ENCODE measurements around the gene MEP1A. TPM values are rescaled to one million over a fixed set of nuclear protein-coding genes. Genes with fewer than 3 reads are reported as not detected.
"Not testable (repeated sequence)": the region's sequence is repeated elsewhere in the genome, so short reads cannot be mapped to it uniquely, and the experiment has no call there.

Gene MEP1A
- total and polyA plus RNA-seq, 2 of the 4 experiments (the other 2 are of a cell fraction), result not detected

DNA sequence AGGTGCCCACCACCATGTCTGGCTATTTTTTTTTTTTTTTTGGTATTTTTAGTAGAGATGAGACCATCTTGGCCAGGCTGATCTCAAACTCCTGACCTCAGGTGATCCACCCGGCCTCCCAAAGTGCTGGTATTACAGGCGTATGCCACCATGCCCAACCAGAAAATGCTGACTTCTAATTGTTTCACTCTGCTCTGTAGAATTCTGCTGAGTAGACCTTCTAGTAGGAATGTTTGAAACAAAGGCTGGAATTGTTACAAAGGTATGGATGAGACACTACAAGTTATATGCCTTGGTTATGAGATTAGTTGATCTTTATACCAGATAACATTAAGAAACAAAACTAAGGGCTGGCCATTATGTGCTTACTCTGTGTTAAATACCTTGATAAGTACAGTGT lies 44.8 kb downstream of the MEP1A start:
- no peak overlapping the region for H2BK5ac ChIP-seq (ENCODE audit: low read depth, low read length, poor library complexity, severe bottlenecking)
- no peak overlapping the region for H2AK9ac ChIP-seq (replicated peaks; ENCODE audit: low read depth, low read length, poor library complexity)
- H2BK20ac ChIP-seq (ENCODE audit: low read depth, low read length), result no peak overlapping the region
- no peak overlapping the region for H2BK15ac ChIP-seq (ENCODE audit: low read depth, low read length)
- no peak overlapping the region for H4K8ac ChIP-seq (ENCODE audit: low read depth in 2 of 2, low read length in 2 of 2)
- H3K27me3 ChIP-seq (ENCODE audit: control insufficient read depth, insufficient read depth, low read length), result no peaks in the 10 kb centered on the region
- no peak overlapping the region for H3K18ac ChIP-seq (ENCODE audit: low read depth, low read length)
- in situ Hi-C loops (cut with MboI; ENCODE audit: low sequenced_read_pairs), result loop anchor here (25.0 kb wide), 1 partner anchor 474 kb away; the partner anchor contains the start of gene TNFRSF21
- H3K4me1 ChIP-seq (ENCODE audit: control insufficient read depth, insufficient read depth, low read length), result no peaks in the 10 kb centered on the region
- no peak overlapping the region for H4K5ac ChIP-seq (ENCODE audit: low read depth, low read length)
- WGBS, 2 experiments (ENCODE audit: extremely low coverage in 2 of 2, insufficient read length in 1 of 2), result no CpG with 5 or more reads among the region's 2 CpGs
- no peak overlapping the region for H3K4ac ChIP-seq (ENCODE audit: low read depth, low read length)
- BruUV-seq (replicated peaks), result no TSS peak
- no peaks in the 10 kb centered on the region for H4K20me1 ChIP-seq (ENCODE audit: insufficient read depth, low read length)
- CTCF ChIA-PET, result interaction anchor here (1.0 kb wide), 1 partner anchor 10 kb away, joined by 6 read pairs; no protein-coding TSS in a partner anchor
- H3K23ac ChIP-seq (ENCODE audit: low read depth, low read length), result no peak overlapping the region
- TF ChIP-seq CEBPB (IDR thresholded peaks at IDR 0.05; ENCODE audit: low read depth, low read length) (no peak), POLR2A (IDR thresholded peaks at IDR 0.05; ENCODE audit: low read depth, low read length) (no peak), RFX5 (IDR thresholded peaks at IDR 0.05; ENCODE audit: low read depth, low read length) (no peak), MAZ (IDR thresholded peaks at IDR 0.05; ENCODE audit: borderline replicate concordance, low read depth, low read length) (no peak), RCOR1 (IDR thresholded peaks at IDR 0.05; ENCODE audit: insufficient replicate concordance, low read length) (no peak), RAD21 (IDR thresholded peaks at IDR 0.05; ENCODE audit: low read length) (no peak)
- TF ChIP-seq, protein P1, sequence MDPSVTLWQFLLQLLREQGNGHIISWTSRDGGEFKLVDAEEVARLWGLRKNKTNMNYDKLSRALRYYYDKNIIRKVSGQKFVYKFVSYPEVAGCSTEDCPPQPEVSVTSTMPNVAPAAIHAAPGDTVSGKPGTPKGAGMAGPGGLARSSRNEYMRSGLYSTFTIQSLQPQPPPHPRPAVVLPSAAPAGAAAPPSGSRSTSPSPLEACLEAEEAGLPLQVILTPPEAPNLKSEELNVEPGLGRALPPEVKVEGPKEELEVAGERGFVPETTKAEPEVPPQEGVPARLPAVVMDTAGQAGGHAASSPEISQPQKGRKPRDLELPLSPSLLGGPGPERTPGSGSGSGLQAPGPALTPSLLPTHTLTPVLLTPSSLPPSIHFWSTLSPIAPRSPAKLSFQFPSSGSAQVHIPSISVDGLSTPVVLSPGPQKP (IDR thresholded peaks at IDR 0.05; ENCODE audit: borderline replicate concordance, low read depth, low read length), result no peak
- no peak overlapping the region for H3K27ac ChIP-seq (ENCODE audit: insufficient read depth, low read length)
- no peaks in the 10 kb centered on the region for H3K79me1 ChIP-seq (ENCODE audit: low read depth in 1 of 2, low read length in 2 of 2)
- ATAC-seq (ENCODE audit: low read depth) (no peak), DNase-seq (no peak)
- POLR2A ChIA-PET (ENCODE audit: unreplicated experiment), result no interaction called here
- no peak overlapping the region for H2AK5ac ChIP-seq (ENCODE audit: low read depth, low read length)
- H2AFZ ChIP-seq (replicated peaks; ENCODE audit: low read length, poor library complexity), result no peak overlapping the region
- no peak overlapping the region for H4K91ac ChIP-seq (ENCODE audit: insufficient read depth, low read depth, low read length)
- no peaks in the 10 kb centered on the region for H3K9me1 ChIP-seq (ENCODE audit: insufficient read depth, low read length)
- no peak overlapping the region for H3K4me2 ChIP-seq (ENCODE audit: low read depth, low read length)
- H3K36me3 ChIP-seq (ENCODE audit: control insufficient read depth, insufficient read depth, low read length), result no peaks in the 10 kb centered on the region
- H3K9ac ChIP-seq (ENCODE audit: low read depth, low read length), result no peak overlapping the region
- intact Hi-C loops (cut with micrococcal nuclease), result no loop called here
- H3K9me3 ChIP-seq (ENCODE audit: control insufficient read depth, insufficient read depth, low read length), result no peaks in the 10 kb centered on the region
- H2BK120ac ChIP-seq (ENCODE audit: low read depth, low read length), result no peak overlapping the region
- H3K4me3 ChIP-seq (ENCODE audit: insufficient read depth, low read depth, low read length), result no peak overlapping the region
- H3K56ac ChIP-seq (ENCODE audit: extremely low read depth, insufficient read depth, low read length), result no peak overlapping the region
- dilution Hi-C loops (cut with HindIII; ENCODE audit: low sequenced_read_pairs, unreplicated experiment), result no loop called here
- no peak overlapping the region for H3K14ac ChIP-seq (replicated peaks; ENCODE audit: low read depth, low read length)

DNA sequence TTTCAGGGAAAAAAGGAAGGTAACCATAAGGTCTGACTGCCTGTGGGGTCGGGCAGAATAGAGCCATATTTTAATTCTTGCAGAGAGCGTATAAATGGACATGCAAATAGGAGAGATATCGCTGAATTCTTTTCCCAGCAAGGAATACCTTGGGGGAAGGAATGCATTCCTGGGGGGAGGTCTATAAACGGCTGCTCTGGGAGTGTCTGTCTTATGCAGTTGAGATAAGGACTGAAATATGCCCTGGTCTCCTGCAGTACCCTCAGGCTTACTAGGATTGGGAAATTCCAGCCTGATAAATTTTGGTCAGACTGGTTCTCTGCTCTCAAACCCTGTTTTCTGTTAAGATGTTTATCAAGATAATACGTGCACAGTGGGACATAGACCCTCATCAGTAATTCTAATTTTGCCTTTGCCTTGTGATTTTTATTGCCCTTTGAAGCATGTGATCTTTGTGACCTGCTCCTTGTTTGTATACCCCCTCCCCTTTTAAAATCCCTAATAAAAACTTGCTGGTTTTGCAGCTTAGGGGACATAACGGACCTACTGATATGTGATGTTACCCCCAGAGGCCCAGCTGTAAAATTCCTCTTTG lies 49.2 kb downstream of the MEP1A start:
- H3K9me3 ChIP-seq (ENCODE audit: control insufficient read depth, insufficient read depth, low read length); BruUV-seq (replicated peaks); DNase-seq; H3K14ac ChIP-seq (replicated peaks; ENCODE audit: low read depth, low read length); dilution Hi-C loops (cut with HindIII; ENCODE audit: low sequenced_read_pairs, unreplicated experiment); H3K4me1 ChIP-seq (ENCODE audit: control insufficient read depth, insufficient read depth, low read length); H2BK120ac ChIP-seq (ENCODE audit: low read depth, low read length); H2BK20ac ChIP-seq (ENCODE audit: low read depth, low read length); H3K9me1 ChIP-seq (ENCODE audit: insufficient read depth, low read length); H4K20me1 ChIP-seq (ENCODE audit: insufficient read depth, low read length); H2BK15ac ChIP-seq (ENCODE audit: low read depth, low read length); intact Hi-C loops (cut with micrococcal nuclease); H4K91ac ChIP-seq (ENCODE audit: insufficient read depth, low read depth, low read length); H3K9ac ChIP-seq (ENCODE audit: low read depth, low read length); H3K79me1 ChIP-seq (ENCODE audit: low read depth in 1 of 2, low read length in 2 of 2); H3K4me2 ChIP-seq (ENCODE audit: low read depth, low read length); CTCF ChIA-PET; H3K36me3 ChIP-seq (ENCODE audit: control insufficient read depth, insufficient read depth, low read length); H3K27ac ChIP-seq (ENCODE audit: insufficient read depth, low read length); H2BK5ac ChIP-seq (ENCODE audit: low read depth, low read length, poor library complexity, severe bottlenecking); POLR2A ChIA-PET (ENCODE audit: unreplicated experiment); H2AK9ac ChIP-seq (replicated peaks; ENCODE audit: low read depth, low read length, poor library complexity); H3K27me3 ChIP-seq (ENCODE audit: control insufficient read depth, insufficient read depth, low read length); H3K4ac ChIP-seq (ENCODE audit: low read depth, low read length); H4K8ac ChIP-seq (ENCODE audit: low read depth in 2 of 2, low read length in 2 of 2); ATAC-seq (ENCODE audit: low read depth); H2AFZ ChIP-seq (replicated peaks; ENCODE audit: low read length, poor library complexity); H3K4me3 ChIP-seq (ENCODE audit: insufficient read depth, low read depth, low read length); H3K56ac ChIP-seq (ENCODE audit: extremely low read depth, insufficient read depth, low read length); H3K18ac ChIP-seq (ENCODE audit: low read depth, low read length); H3K23ac ChIP-seq (ENCODE audit: low read depth, low read length); H4K5ac ChIP-seq (ENCODE audit: low read depth, low read length); H2AK5ac ChIP-seq (ENCODE audit: low read depth, low read length): not testable (repeated sequence)
- WGBS, 2 experiments (ENCODE audit: extremely low coverage in 2 of 2, insufficient read length in 1 of 2), result 14% methylated on average over 1 of the region's 6 CpGs; no CpG with 5 or more reads in 1 of the 2 experiments
- in situ Hi-C loops (cut with MboI; ENCODE audit: low sequenced_read_pairs), result loop anchor here (10.0 to 25.0 kb wide), 2 partner anchors 202 to 470 kb away; partner anchors contain the start of genes ADGRF1 and TNFRSF21

Data from IMR-90 (cell line).